ENCODE measurements around the gene CSGALNACT2.
A peak's percentile ranks its signal among the peaks of the same experiment; 100 is the strongest.

CSGALNACT2 gene

GRCh38 chr10:43197834-43198681 is 59.8 kb downstream of the CSGALNACT2 start:
- Histone ChIP-seq H2AFZ (ENCODE audit: low read depth, low read length) (no peak overlapping the region), H3K4me2 (ENCODE audit: low read length) (no peak overlapping the region)

GRCh38 chr10:43198682-43199005 is 60.4 kb downstream of the CSGALNACT2 start:
- H3K9me3 ChIP-seq (ENCODE audit: insufficient read depth, low read length): no peaks in the 10 kb centered on the region
- no peak overlapping the region for H3K4me3 ChIP-seq (ENCODE audit: low read length)
- no peak overlapping the region for H3K4me2 ChIP-seq (ENCODE audit: low read length)
- TF ChIP-seq CTCF (IDR thresholded peaks at IDR 0.05; ENCODE audit: low read depth, low read length) (no peak), EZH2phosphoT487 (IDR thresholded peaks at IDR 0.05; ENCODE audit: low read depth) (no peak)
- no peaks in the 10 kb centered on the region for H3K36me3 ChIP-seq (replicated peaks; ENCODE audit: low read depth, low read length)
- H3K9ac ChIP-seq (ENCODE audit: low read length): no peak overlapping the region
- no peaks in the 10 kb centered on the region for H3K79me2 ChIP-seq (ENCODE audit: low read length)
- no peak overlapping the region for H2AFZ ChIP-seq (ENCODE audit: low read depth, low read length)
- H3K27ac ChIP-seq (ENCODE audit: low read length): no peak overlapping the region
- no peaks in the 10 kb centered on the region for H4K20me1 ChIP-seq (ENCODE audit: insufficient read depth, low read length)
- no peaks in the 10 kb centered on the region for H3K27me3 ChIP-seq (ENCODE audit: low read depth, low read length)
- no peaks in the 10 kb centered on the region for H3K4me1 ChIP-seq (ENCODE audit: low read length)

More at GRCh38 chr10:43197834-43198681, 59.8 kb downstream of the CSGALNACT2 start:
- H3K79me2 ChIP-seq (ENCODE audit: low read length): no peaks in the 10 kb centered on the region
- no peaks in the 10 kb centered on the region for H4K20me1 ChIP-seq (ENCODE audit: insufficient read depth, low read length)
- H3K27me3 ChIP-seq (ENCODE audit: low read depth, low read length): no peaks in the 10 kb centered on the region
- H3K4me1 ChIP-seq (ENCODE audit: low read length): no peaks in the 10 kb centered on the region
- H3K4me3 ChIP-seq (ENCODE audit: low read length): no peak overlapping the region
- H3K9me3 ChIP-seq (ENCODE audit: insufficient read depth, low read length): no peaks in the 10 kb centered on the region
- no peak overlapping the region for H3K27ac ChIP-seq (ENCODE audit: low read length)
- TF ChIP-seq EZH2phosphoT487 (IDR thresholded peaks at IDR 0.05; ENCODE audit: low read depth) (no peak), CTCF (IDR thresholded peaks at IDR 0.05; ENCODE audit: low read depth, low read length) (peak; percentile 25; the same call in 1 of the 2 replicates)
- no peak overlapping the region for H3K9ac ChIP-seq (ENCODE audit: low read length)
- H3K36me3 ChIP-seq (replicated peaks; ENCODE audit: low read depth, low read length): no peaks in the 10 kb centered on the region

GRCh38 chr10:43199088-43199683 is 60.9 kb downstream of the CSGALNACT2 start:
- H3K4me3 ChIP-seq (ENCODE audit: low read length): no peak overlapping the region
- no peak overlapping the region for H2AFZ ChIP-seq (ENCODE audit: low read depth, low read length)
- H3K36me3 ChIP-seq (replicated peaks; ENCODE audit: low read depth, low read length): no peaks in the 10 kb centered on the region
- H3K79me2 ChIP-seq (ENCODE audit: low read length): no peaks in the 10 kb centered on the region
- TF ChIP-seq CTCF (IDR thresholded peaks at IDR 0.05; ENCODE audit: low read depth, low read length) (no peak), EZH2phosphoT487 (IDR thresholded peaks at IDR 0.05; ENCODE audit: low read depth) (no peak)
- no peak overlapping the region for H3K27ac ChIP-seq (ENCODE audit: low read length)
- no peak overlapping the region for H3K9ac ChIP-seq (ENCODE audit: low read length)
- H3K4me1 ChIP-seq (ENCODE audit: low read length): no peaks in the 10 kb centered on the region
- H3K9me3 ChIP-seq (ENCODE audit: insufficient read depth, low read length): no peaks in the 10 kb centered on the region
- no peaks in the 10 kb centered on the region for H4K20me1 ChIP-seq (ENCODE audit: insufficient read depth, low read length)
- no peaks in the 10 kb centered on the region for H3K27me3 ChIP-seq (ENCODE audit: low read depth, low read length)
- no peak overlapping the region for H3K4me2 ChIP-seq (ENCODE audit: low read length)

- H3K79me2 ChIP-seq (ENCODE audit: low read length): no peaks in the 10 kb centered on the region
- H4K20me1 ChIP-seq (ENCODE audit: insufficient read depth, low read length): no peaks in the 10 kb centered on the region
- no peaks in the 10 kb centered on the region for H3K27me3 ChIP-seq (ENCODE audit: low read depth, low read length)
- H3K4me3 ChIP-seq (ENCODE audit: low read length): no peak overlapping the region
- no peak overlapping the region for H3K4me2 ChIP-seq (ENCODE audit: low read length)
- TF ChIP-seq CTCF (IDR thresholded peaks at IDR 0.05; ENCODE audit: low read depth, low read length) (no peak), EZH2phosphoT487 (IDR thresholded peaks at IDR 0.05; ENCODE audit: low read depth) (no peak)
- H3K4me1 ChIP-seq (ENCODE audit: low read length): no peaks in the 10 kb centered on the region
- H2AFZ ChIP-seq (ENCODE audit: low read depth, low read length): no peak overlapping the region
- no peak overlapping the region for H3K27ac ChIP-seq (ENCODE audit: low read length)
- no peak overlapping the region for H3K9ac ChIP-seq (ENCODE audit: low read length)
- H3K36me3 ChIP-seq (replicated peaks; ENCODE audit: low read depth, low read length): no peaks in the 10 kb centered on the region
- H3K9me3 ChIP-seq (ENCODE audit: insufficient read depth, low read length): no peaks in the 10 kb centered on the region
Observed at GRCh38 chr10:43199684-43200537, 61.7 kb downstream of the CSGALNACT2 start.

Data from OCI-LY3 (cell line).